Liver (tissue), 9 donors: ENCODE data around the gene GPR68. TPM values are rescaled to one million over a fixed set of nuclear protein-coding genes. Genes with fewer than 3 reads are reported as not detected.

Experiments used
- DNase-seq: peaks from one replicate; pipeline ENCODE4 v3.0.0-alpha.2; 2017; ENCODE audit warnings: low spot score
- H3K27ac ChIP-seq, 2 donors: one replicate each; pipeline ENCODE4 v1.7.0; 2013; ENCODE audit warnings: inconsistent platforms in 2 of 2, low read length in 2 of 2, control low read depth in 1 of 2, low read depth in 1 of 2, mild to moderate bottlenecking in 1 of 2
- H3K27me3 ChIP-seq, 4 donors: one replicate each; pipeline versions ENCODE4 v1.6.1 to v1.7.0; 2013; ENCODE audit warnings: low read length in 3 of 4, inconsistent platforms in 1 of 4, mild to moderate bottlenecking in 1 of 4, moderate library complexity in 1 of 4; ENCODE audit not compliant: control insufficient read depth in 4 of 4, insufficient read depth in 4 of 4
- H3K36me3 ChIP-seq, 4 donors: one replicate each; pipeline versions ENCODE4 v1.6.1 to v1.7.0; 2013; ENCODE audit warnings: low read length in 3 of 4, mild to moderate bottlenecking in 3 of 4, low read depth in 1 of 4, moderate library complexity in 1 of 4; ENCODE audit not compliant: control insufficient read depth in 4 of 4, insufficient read depth in 3 of 4
- H3K4me1 ChIP-seq, 4 donors: one replicate each; pipeline versions ENCODE4 v1.6.1 to v1.7.0; 2013; ENCODE audit warnings: low read length in 3 of 4, mild to moderate bottlenecking in 3 of 4, moderate library complexity in 1 of 4; ENCODE audit not compliant: control insufficient read depth in 4 of 4, insufficient read depth in 4 of 4
- H3K4me3 ChIP-seq, 3 donors: one replicate each; pipeline versions ENCODE4 v1.6.1 to v1.7.0; 2013; ENCODE audit warnings: low read length in 3 of 3, control low read depth in 1 of 3, low read depth in 1 of 3, mild to moderate bottlenecking in 1 of 3
- H3K9ac ChIP-seq, 2 donors: one replicate each; pipeline ENCODE4 v1.7.0; 2013; ENCODE audit warnings: low read length in 2 of 2, mild to moderate bottlenecking in 2 of 2, moderate library complexity in 2 of 2, control low read depth in 1 of 2, low read depth in 1 of 2
- H3K9me3 ChIP-seq, 4 donors: one replicate each; pipeline versions ENCODE4 v1.6.1 to v1.7.0; 2013; ENCODE audit warnings: low read length in 3 of 4; ENCODE audit not compliant: control insufficient read depth in 4 of 4
- EGR1 ChIP-seq, 2 donors: IDR thresholded peaks; 2 replicates each; pipeline ENCODE4 v1.6.1; 2016 to 2018; ENCODE audit warnings: antibody characterized with exemption in 2 of 2, low read depth in 2 of 2
- FOXA1 ChIP-seq: IDR thresholded peaks from 2 replicates; pipeline ENCODE4 v1.6.1; 2016; ENCODE audit warnings: antibody characterized with exemption
- GABPA ChIP-seq, 2 donors: IDR thresholded peaks in 1 of 2; conservative IDR thresholded peaks in 1 of 2; 2 replicates each; pipeline ENCODE4 v1.6.1; 2016; ENCODE audit warnings: antibody characterized with exemption in 2 of 2, mild to moderate bottlenecking in 1 of 2, moderate library complexity in 1 of 2
- HNF4A ChIP-seq, 2 donors: conservative IDR thresholded peaks; 2 replicates each; pipeline ENCODE4 v1.6.1; 2016; ENCODE audit warnings: antibody characterized with exemption in 2 of 2, mild to moderate bottlenecking in 2 of 2
- JUND ChIP-seq, 2 donors: IDR thresholded peaks; 2 replicates each; pipeline ENCODE4 v1.6.1; 2016; ENCODE audit warnings: antibody characterized with exemption in 2 of 2
- MAX ChIP-seq: IDR thresholded peaks from 2 replicates; pipeline ENCODE4 v1.6.1; 2016; ENCODE audit warnings: antibody characterized with exemption
- NR2F2 ChIP-seq: IDR thresholded peaks from 2 replicates; pipeline ENCODE4 v1.6.1; 2016; ENCODE audit warnings: antibody characterized with exemption
- RAD21 ChIP-seq, 2 donors: IDR thresholded peaks; 2 replicates each; pipeline ENCODE4 v1.6.1; 2016; ENCODE audit warnings: antibody characterized with exemption in 2 of 2, mild to moderate bottlenecking in 2 of 2
- REST ChIP-seq: IDR thresholded peaks from 2 replicates; pipeline ENCODE4 v1.6.1; 2016; ENCODE audit warnings: antibody characterized with exemption, mild to moderate bottlenecking
- RXRA ChIP-seq, 2 donors: IDR thresholded peaks; 2 replicates each; pipeline ENCODE4 v1.6.1; 2017 to 2018; ENCODE audit warnings: antibody characterized with exemption in 2 of 2, mild to moderate bottlenecking in 1 of 2
- YY1 ChIP-seq: IDR thresholded peaks from 2 replicates; pipeline ENCODE4 v1.6.1; 2016; ENCODE audit warnings: antibody characterized with exemption, mild to moderate bottlenecking
- ZBTB33 ChIP-seq: IDR thresholded peaks from 2 replicates; pipeline ENCODE4 v1.6.1; 2016; ENCODE audit warnings: antibody characterized with exemption
- WGBS: extraction: QIAGEN DNeasy Blood & Tissue Kit; methylation state at CpG from one replicate; pipeline ENCODE4 v1.1.7; 2013; 5-methylcytosine and 5-hydroxymethylcytosine counted together
- polyA plus RNA-seq, 2 donors: library from polyadenylated mRNA; stranded (reverse) in 1 of 2; unstranded in 1 of 2; fragments of 200-250 nt in 1 of 2; fragments of >200 nt in 1 of 2; fragmentation: Nextera tagmentation in 1 of 2; extraction: Ambion mirVana in 1 of 2; gene quantifications; one replicate each; pipeline versions ENCODE4 v1.2.1 to v1.2.3, GENCODE V29; 2013 to 2015
- total RNA-seq, 2 donors: library from RNA; depleted of rRNA; stranded (reverse); fragments of >200 nt; gene quantifications; one replicate each; pipeline ENCODE4 v1.2.3, GENCODE V29; 2014
- TF ChIP-seq, protein P1 (sequence below): fragments of 150-350 bp; IDR thresholded peaks from 2 replicates; pipeline ENCODE4 v1.5.1; 2017; ENCODE audit warnings: improper control_type of control experiment, low read depth, low read length; ENCODE audit not compliant: missing input control
- donor health status: healthy.
- donor health status: healthy.
- donor health status: healthy.
- donor health status: healthy.
- donor health status: healthy.

GPR68 gene
- total and polyA plus RNA-seq, 4 donors: 0.17 to 0.37 (median 0.33) TPM; not detected in 1

GRCh38 chr14:91235841-91236240, 8.7 kb downstream of the GPR68 start:
- H3K4me3 ChIP-seq: no peak overlapping the region
- H3K9ac ChIP-seq: no peak overlapping the region
- H3K36me3 ChIP-seq: no peaks in the 10 kb centered on the region
- no peaks in the 10 kb centered on the region for H3K27me3 ChIP-seq
- peaks cover 0 to 2% (median 0%) of the 10 kb centered on the region in 4 donors for H3K9me3 ChIP-seq
- H3K27ac ChIP-seq: no peak overlapping the region
- H3K4me1 ChIP-seq: no peaks in the 10 kb centered on the region
- TF ChIP-seq JUND (IDR thresholded peaks at IDR 0.05) (no peak), GABPA (IDR thresholded peaks at IDR 0.05 in 1 of 2, conservative IDR thresholded peaks at IDR 0.05 in 1 of 2) (no peak), ZBTB33 (no peak), YY1 (no peak), HNF4A (conservative IDR thresholded peaks at IDR 0.05) (no peak), NR2F2 (no peak), EGR1 (IDR thresholded peaks at IDR 0.05; ENCODE audit: low read depth in 2 of 2) (no peak), REST (no peak), MAX (no peak)
- DNase-seq: no peak
- WGBS: 84% methylated on average over 7 of the region's 7 CpGs

DNA sequence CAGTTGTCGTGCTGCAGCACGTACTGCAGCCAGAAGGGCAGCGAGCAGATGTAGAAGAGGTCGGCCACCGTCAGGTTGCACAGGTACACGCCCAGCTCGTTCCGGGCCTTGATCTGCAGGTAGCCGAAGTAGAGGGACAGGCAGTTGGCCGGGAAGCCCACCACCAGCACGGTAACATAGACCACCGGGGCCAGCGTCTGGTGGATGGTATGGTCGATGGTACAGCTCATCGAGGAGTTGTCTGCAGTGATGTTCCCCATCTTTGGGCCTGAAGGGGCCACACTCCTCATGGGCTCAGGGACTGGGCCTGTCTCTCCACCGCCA, 9.8 kb downstream of the GPR68 start:
- no peaks in the 10 kb centered on the region for H3K36me3 ChIP-seq
- 97% methylated on average over 16 of the region's 16 CpGs for WGBS

DNA sequence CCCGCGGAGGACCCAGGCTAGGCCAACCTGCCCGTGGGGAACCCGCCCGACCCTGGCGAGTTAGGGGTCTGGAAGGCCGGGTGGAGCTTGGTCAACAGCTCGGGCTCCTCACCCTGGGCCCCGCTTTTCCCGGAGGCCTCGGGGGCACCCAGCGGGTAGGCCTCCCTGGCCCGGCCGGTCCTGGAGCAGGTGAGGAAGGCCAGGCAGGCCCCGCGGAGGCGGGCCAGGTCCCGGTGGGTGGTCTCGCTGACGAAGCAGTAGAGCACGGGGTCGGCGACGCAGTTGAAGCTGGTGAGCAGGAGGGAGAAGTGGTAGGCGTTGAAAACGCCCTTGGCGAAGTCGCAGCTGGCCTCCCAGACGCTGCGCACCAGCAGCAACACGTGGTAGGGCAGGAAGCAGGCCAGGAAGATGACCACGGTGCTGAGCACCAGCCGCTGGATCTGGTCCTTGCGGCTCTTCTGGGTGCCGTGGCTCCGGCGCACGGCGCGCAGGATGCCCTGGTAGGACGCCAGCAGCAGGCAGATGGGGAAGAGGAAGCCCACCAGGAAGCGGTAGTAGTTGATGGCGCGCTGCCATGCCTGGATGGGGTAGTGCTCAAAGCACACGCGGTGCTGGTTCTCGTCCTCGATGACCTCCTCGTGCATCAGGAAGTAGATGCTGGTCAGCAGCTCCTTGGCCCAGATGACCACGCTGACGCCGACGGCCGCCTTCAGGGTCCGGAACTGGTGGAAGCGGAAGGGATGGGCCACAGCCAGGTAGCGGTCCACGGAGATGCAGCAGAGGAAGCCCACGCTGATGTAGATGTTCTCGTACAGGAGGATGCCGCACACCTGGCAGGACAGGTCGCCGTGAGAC, 10.3 kb downstream of the GPR68 start:
- no peak overlapping the region for H3K4me3 ChIP-seq
- H3K27ac ChIP-seq: no peak overlapping the region
- H3K9me3 ChIP-seq: peaks cover 0 to 5% (median 2%) of the 10 kb centered on the region in 4 donors
- no peak for DNase-seq
- H3K36me3 ChIP-seq: peaks cover 0 to 4% (median 0%) of the 10 kb centered on the region in 4 donors
- no peaks in the 10 kb centered on the region for H3K27me3 ChIP-seq
- no peak overlapping the region for H3K9ac ChIP-seq
- H3K4me1 ChIP-seq: no peaks in the 10 kb centered on the region
- TF ChIP-seq MAX (no peak), RXRA (IDR thresholded peaks at IDR 0.05) (no peak), FOXA1 (no peak), EGR1 (IDR thresholded peaks at IDR 0.05; ENCODE audit: low read depth in 2 of 2) (no peak)
- TF ChIP-seq, protein P1, sequence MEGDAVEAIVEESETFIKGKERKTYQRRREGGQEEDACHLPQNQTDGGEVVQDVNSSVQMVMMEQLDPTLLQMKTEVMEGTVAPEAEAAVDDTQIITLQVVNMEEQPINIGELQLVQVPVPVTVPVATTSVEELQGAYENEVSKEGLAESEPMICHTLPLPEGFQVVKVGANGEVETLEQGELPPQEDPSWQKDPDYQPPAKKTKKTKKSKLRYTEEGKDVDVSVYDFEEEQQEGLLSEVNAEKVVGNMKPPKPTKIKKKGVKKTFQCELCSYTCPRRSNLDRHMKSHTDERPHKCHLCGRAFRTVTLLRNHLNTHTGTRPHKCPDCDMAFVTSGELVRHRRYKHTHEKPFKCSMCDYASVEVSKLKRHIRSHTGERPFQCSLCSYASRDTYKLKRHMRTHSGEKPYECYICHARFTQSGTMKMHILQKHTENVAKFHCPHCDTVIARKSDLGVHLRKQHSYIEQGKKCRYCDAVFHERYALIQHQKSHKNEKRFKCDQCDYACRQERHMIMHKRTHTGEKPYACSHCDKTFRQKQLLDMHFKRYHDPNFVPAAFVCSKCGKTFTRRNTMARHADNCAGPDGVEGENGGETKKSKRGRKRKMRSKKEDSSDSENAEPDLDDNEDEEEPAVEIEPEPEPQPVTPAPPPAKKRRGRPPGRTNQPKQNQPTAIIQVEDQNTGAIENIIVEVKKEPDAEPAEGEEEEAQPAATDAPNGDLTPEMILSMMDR: no peak
- 93% methylated on average over 63 of the region's 63 CpGs for WGBS

More for the DNA sequence above, 9.8 kb downstream of the GPR68 start:
- Histone ChIP-seq H3K27ac (no peak overlapping the region), H3K9me3 (peaks cover 0 to 5% (median 1%) of the 10 kb centered on the region in 4 donors), H3K27me3 (no peaks in the 10 kb centered on the region), H3K9ac (no peak overlapping the region), H3K4me1 (no peaks in the 10 kb centered on the region), H3K4me3 (no peak overlapping the region)
- TF ChIP-seq RAD21 (IDR thresholded peaks at IDR 0.05) (no peak), EGR1 (IDR thresholded peaks at IDR 0.05; ENCODE audit: low read depth in 2 of 2) (no peak), RXRA (IDR thresholded peaks at IDR 0.05) (no peak), JUND (IDR thresholded peaks at IDR 0.05) (no peak)
- no peak for DNase-seq
